PFSK-1 (cell line): Measurements from ENCODE around the gene PRRG4.

Experiments used
- FOXP2 ChIP-seq: optimal IDR thresholded peaks from 2 replicates; pipeline ENCODE3; 2011; ENCODE audit warnings: borderline replicate concordance, control low read depth, inconsistent platforms; ENCODE audit not compliant: insufficient read depth; ENCODE audit errors: extremely low read length, extremely low read depth
- POLR2AphosphoS5 ChIP-seq: IDR thresholded peaks from 2 replicates; pipeline ENCODE4 v1.6.1; 2012; ENCODE audit warnings: low read depth, mild to moderate bottlenecking, control low read depth, low read length, moderate library complexity
- REST ChIP-seq, 2 experiments: IDR thresholded peaks; 2 replicates each; pipeline versions ENCODE4 v1.6.1 to v1.8.0; 2011 to 2012; ENCODE audit warnings: low read depth in 2 of 2, low read length in 2 of 2, control low read depth in 1 of 2, inconsistent platforms in 1 of 2, mild to moderate bottlenecking in 1 of 2, moderate library complexity in 1 of 2; ENCODE audit not compliant: insufficient read depth in 1 of 2
- SIN3A ChIP-seq: IDR thresholded peaks from 2 replicates; pipeline ENCODE4 v1.6.1; 2012; ENCODE audit warnings: mild to moderate bottlenecking, low read length, moderate library complexity, borderline replicate concordance; ENCODE audit not compliant: insufficient read depth
- TAF1 ChIP-seq: IDR thresholded peaks from 2 replicates; pipeline ENCODE4 v1.6.1; 2012; ENCODE audit warnings: low read length, control low read depth, borderline replicate concordance; ENCODE audit not compliant: insufficient read depth

Gene PRRG4

GRCh38 chr11:32817181-32817851 is 12.4 kb upstream of the PRRG4 start:
- TF ChIP-seq FOXP2 (no peak), SIN3A (no peak)

GRCh38 chr11:32817852-32818183 is 11.9 kb upstream of the PRRG4 start:
- TF ChIP-seq POLR2AphosphoS5 (no peak), FOXP2 (no peak), TAF1 (no peak), REST (IDR thresholded peaks at IDR 0.05; ENCODE audit: insufficient read depth in 1 of 2, low read depth in 2 of 2, low read length in 2 of 2) (no peak), SIN3A (no peak)

GRCh38 chr11:32819187-32819586 is 10.5 kb upstream of the PRRG4 start:
- TF ChIP-seq SIN3A (no peak), REST (IDR thresholded peaks at IDR 0.05; ENCODE audit: insufficient read depth in 1 of 2, low read depth in 2 of 2, low read length in 2 of 2) (no peak), TAF1 (no peak), POLR2AphosphoS5 (no peak), FOXP2 (no peak)

GRCh38 chr11:32820497-32820896 is 9.2 kb upstream of the PRRG4 start:
- TF ChIP-seq SIN3A (no peak), REST (IDR thresholded peaks at IDR 0.05; ENCODE audit: insufficient read depth in 1 of 2, low read depth in 2 of 2, low read length in 2 of 2) (no peak), POLR2AphosphoS5 (no peak), FOXP2 (no peak), TAF1 (no peak)

- no peak for TF ChIP-seq FOXP2
- TF ChIP-seq REST (IDR thresholded peaks at IDR 0.05; ENCODE audit: insufficient read depth in 1 of 2, low read depth in 2 of 2, low read length in 2 of 2) = no peak
- no peak for TF ChIP-seq TAF1
- no peak for TF ChIP-seq SIN3A
- TF ChIP-seq POLR2AphosphoS5 = no peak
These were observed 8.2 kb upstream of the PRRG4 start for GRCh38 chr11:32821517-32821916.
